ENCODE measurements around the gene TP53I11.
A peak's percentile ranks its signal among the peaks of the same experiment; 100 is the strongest.

Gene TP53I11

GRCh38 chr11:44950625-44951476, at the start of gene TP53I11:
TSS of gene TP53I11 (minus strand) at chr11:44950883. CDS start at chr11:44938335, 12,548 bp downstream.
- DNase-seq (ENCODE audit: low spot score in 2 of 2), result peak; percentile 85 to 87
- Mint-ChIP-seq H3K9me3 (no peaks in the 10 kb centered on the region), H3K27ac (peak within 1 kb of the TSS; percentile 65), H3K36me3 (no peaks in the 10 kb centered on the region), H3K4me1 (peaks cover 56% of the 10 kb centered on the region), H3K4me3 (peak within 1 kb of the TSS; percentile 78)
- peak; percentile 85 for ATAC-seq

DNA sequence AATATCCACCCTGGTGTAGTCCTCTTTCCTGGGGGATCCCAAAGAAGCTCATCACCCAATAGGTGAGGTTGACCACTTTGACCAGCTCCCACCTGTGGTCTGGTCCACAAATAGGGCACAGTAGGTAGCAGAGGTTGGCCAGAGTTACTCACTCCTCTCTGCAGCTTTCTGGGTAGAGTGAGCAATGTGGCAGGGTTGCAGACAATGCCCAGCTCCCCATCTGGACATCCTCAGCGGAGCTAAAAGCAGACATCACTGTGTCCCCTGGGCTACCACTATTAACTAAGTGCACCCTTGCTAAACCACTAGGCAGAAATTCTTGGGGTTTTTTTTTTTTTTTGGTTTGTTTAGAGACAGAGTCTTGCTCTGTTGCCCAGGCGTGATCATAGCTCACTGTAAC, 48.4 kb upstream of the TP53I11 start:
- Mint-ChIP-seq H3K27ac (no peak overlapping the region), H3K4me1 (peaks cover 8% of the 10 kb centered on the region)
- ATAC-seq, result no peak

GRCh38 chr11:44998051-44998450, 47.4 kb upstream of the TP53I11 start:
- no peak for DNase-seq (ENCODE audit: low spot score in 2 of 2)
- ATAC-seq, result no peak
- Mint-ChIP-seq H3K4me3 (no peak overlapping the region), H3K27ac (no peak overlapping the region), H3K9me3 (no peaks in the 10 kb centered on the region), H3K4me1 (peaks cover 9% of the 10 kb centered on the region), H3K36me3 (no peaks in the 10 kb centered on the region)

More for the DNA sequence above, 48.4 kb upstream of the TP53I11 start:
- H3K4me3 Mint-ChIP-seq, result no peak overlapping the region
- no peaks in the 10 kb centered on the region for H3K9me3 Mint-ChIP-seq
- no peak for DNase-seq (ENCODE audit: low spot score in 2 of 2)
- H3K36me3 Mint-ChIP-seq, result no peaks in the 10 kb centered on the region

- H3K4me1 Mint-ChIP-seq, result peaks cover 14% of the 10 kb centered on the region
- H3K4me3 Mint-ChIP-seq, result no peak overlapping the region
- no peaks in the 10 kb centered on the region for H3K36me3 Mint-ChIP-seq
- H3K27ac Mint-ChIP-seq, result no peak overlapping the region
- no peaks in the 10 kb centered on the region for H3K9me3 Mint-ChIP-seq
- ATAC-seq (no peak), DNase-seq (ENCODE audit: low spot score in 2 of 2) (no peak)
Observed at GRCh38 chr11:44997566-44997965, 46.9 kb upstream of the TP53I11 start.

- no peaks in the 10 kb centered on the region for H3K9me3 Mint-ChIP-seq
- DNase-seq (ENCODE audit: low spot score in 2 of 2) (no peak), ATAC-seq (no peak)
- H3K36me3 Mint-ChIP-seq, result no peaks in the 10 kb centered on the region
- H3K4me1 Mint-ChIP-seq, result peaks cover 9% of the 10 kb centered on the region
- no peak overlapping the region for H3K27ac Mint-ChIP-seq
- H3K4me3 Mint-ChIP-seq, result no peak overlapping the region
Observed at GRCh38 chr11:44994753-44995152, 44.1 kb upstream of the TP53I11 start.

DNA sequence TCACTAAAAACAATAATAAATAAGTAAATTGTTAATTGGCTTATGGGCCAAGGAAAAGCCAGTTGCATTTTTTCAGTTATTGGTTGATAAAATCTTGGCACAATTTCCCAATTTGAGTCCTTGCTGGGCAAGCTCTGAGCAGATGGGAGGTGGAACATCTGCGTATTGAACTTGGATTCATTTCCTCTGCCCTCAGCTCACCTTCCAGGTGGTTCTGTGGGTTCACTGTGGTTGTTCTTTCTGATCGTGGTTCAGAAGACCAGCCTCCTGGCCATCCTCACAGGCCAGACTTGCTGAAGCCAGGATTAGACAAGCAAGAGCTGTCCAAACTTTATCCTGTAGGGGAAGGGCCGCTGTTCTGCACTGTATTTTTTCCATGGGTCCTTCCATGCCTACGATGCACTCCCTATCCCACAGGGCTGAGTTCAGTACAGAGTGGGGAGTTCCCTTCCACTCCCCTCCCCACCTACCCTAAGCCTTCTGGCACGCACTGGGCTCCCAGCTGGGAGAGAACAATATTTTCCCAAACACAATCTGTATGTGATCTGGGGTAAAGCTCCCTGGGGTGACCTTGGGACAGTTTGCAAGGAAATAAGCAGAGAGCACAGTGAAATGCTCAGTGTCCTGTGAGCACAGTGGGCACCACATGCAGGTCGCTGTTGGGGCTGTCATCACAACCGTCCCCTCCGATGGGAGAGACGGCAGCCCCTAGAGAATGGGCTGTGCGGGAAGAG, 43.5 kb upstream of the TP53I11 start:
- ATAC-seq (no peak), DNase-seq (ENCODE audit: low spot score in 2 of 2) (no peak)
- peaks cover 9% of the 10 kb centered on the region for H3K4me1 Mint-ChIP-seq
- H3K36me3 Mint-ChIP-seq, result no peaks in the 10 kb centered on the region
- H3K9me3 Mint-ChIP-seq, result no peaks in the 10 kb centered on the region
- no peak overlapping the region for H3K4me3 Mint-ChIP-seq
- H3K27ac Mint-ChIP-seq, result peak overlapping the region; percentile 40

DNA sequence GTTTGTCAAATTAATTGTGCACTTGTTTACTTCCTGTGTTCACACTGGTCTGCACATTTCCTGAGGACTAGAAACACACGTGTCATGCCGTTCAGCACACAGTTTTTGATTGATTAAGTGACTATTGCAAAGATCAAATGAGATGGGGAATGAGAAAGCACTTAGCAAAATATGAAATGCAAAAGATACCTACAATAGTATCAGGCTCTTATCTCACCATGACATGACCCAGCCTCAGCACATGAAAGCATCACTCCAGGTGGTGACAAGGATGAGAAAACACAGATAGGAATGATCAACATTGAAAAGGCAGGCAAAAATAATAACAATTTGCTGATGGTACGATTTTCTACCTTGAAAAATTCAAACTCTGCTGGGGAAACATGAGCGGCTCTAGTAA, 42.1 kb upstream of the TP53I11 start:
- Mint-ChIP-seq H3K36me3 (no peaks in the 10 kb centered on the region), H3K9me3 (no peaks in the 10 kb centered on the region)

DNA sequence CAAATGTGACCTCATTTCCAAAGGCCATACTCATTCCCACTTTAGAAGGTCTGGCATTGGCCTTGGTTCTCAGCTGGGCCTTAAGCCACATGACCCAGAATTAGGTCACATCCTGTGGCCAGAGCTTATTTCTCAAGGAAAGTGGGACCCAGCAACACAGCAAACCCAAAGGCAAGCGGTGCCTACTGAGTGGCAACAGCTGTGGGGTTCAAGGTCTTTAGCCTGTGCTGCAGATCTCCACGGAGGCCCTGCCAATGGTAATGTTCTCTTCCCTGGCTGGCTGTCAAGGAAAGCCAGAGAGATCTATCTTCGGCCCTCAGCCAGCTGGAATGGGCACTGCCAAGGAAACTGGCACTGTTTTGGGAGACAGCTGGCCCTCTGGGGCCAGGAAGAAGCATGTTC, 41.5 kb upstream of the TP53I11 start:
- Mint-ChIP-seq H3K36me3 (no peaks in the 10 kb centered on the region), H3K4me3 (no peak overlapping the region), H3K27ac (no peak overlapping the region), H3K4me1 (peaks cover 15% of the 10 kb centered on the region), H3K9me3 (no peaks in the 10 kb centered on the region)
- DNase-seq (ENCODE audit: low spot score in 2 of 2) (no peak), ATAC-seq (no peak)

More for the DNA sequence above, 42.1 kb upstream of the TP53I11 start:
- no peak overlapping the region for H3K27ac Mint-ChIP-seq
- H3K4me1 Mint-ChIP-seq, result peaks cover 9% of the 10 kb centered on the region
- DNase-seq (ENCODE audit: low spot score in 2 of 2), result no peak
- no peak overlapping the region for H3K4me3 Mint-ChIP-seq
- no peak for ATAC-seq

- no peaks in the 10 kb centered on the region for H3K9me3 Mint-ChIP-seq
- H3K4me1 Mint-ChIP-seq, result peaks cover 19% of the 10 kb centered on the region
- DNase-seq (ENCODE audit: low spot score in 2 of 2) (no peak), ATAC-seq (no peak)
- H3K4me3 Mint-ChIP-seq, result no peak overlapping the region
- peak overlapping the region; percentile 7 for H3K27ac Mint-ChIP-seq
- no peaks in the 10 kb centered on the region for H3K36me3 Mint-ChIP-seq
Observed at GRCh38 chr11:44990665-44991064, 40.0 kb upstream of the TP53I11 start.

GRCh38 chr11:44989831-44990566, 39.3 kb upstream of the TP53I11 start:
- peaks cover 19% of the 10 kb centered on the region for H3K4me1 Mint-ChIP-seq
- ATAC-seq (no peak), DNase-seq (ENCODE audit: low spot score in 2 of 2) (no peak)
- H3K9me3 Mint-ChIP-seq, result no peaks in the 10 kb centered on the region
- H3K36me3 Mint-ChIP-seq, result no peaks in the 10 kb centered on the region
- peak overlapping the region; percentile 7 for H3K27ac Mint-ChIP-seq
- no peak overlapping the region for H3K4me3 Mint-ChIP-seq

GRCh38 chr11:44988981-44989635, 38.4 kb upstream of the TP53I11 start:
- H3K27ac Mint-ChIP-seq, result no peak overlapping the region
- no peaks in the 10 kb centered on the region for H3K9me3 Mint-ChIP-seq
- no peaks in the 10 kb centered on the region for H3K36me3 Mint-ChIP-seq
- no peak for ATAC-seq
- no peak overlapping the region for H3K4me3 Mint-ChIP-seq
- DNase-seq (ENCODE audit: low spot score in 2 of 2), result no peak
- H3K4me1 Mint-ChIP-seq, result peaks cover 19% of the 10 kb centered on the region

DNA sequence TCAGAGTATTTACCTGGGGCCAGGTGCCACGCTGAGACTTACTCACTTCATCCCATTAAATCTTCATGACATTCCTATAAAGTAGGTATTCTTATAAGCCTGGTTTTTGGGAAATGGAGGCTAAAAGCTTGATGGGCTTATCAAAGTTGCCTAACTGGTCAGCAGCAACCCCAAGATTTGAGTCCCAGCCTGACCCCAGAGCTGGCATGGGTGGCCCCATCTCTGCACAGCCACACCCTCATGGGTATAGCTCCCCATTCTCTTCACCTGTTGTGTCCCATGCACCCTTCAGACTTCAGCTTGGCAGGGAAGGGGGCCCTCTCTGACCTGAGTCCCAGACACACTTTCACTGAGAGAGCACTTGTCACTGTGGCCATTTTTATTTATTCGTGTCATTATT, 37.4 kb upstream of the TP53I11 start:
- ATAC-seq, result no peak
- H3K4me1 Mint-ChIP-seq, result peaks cover 27% of the 10 kb centered on the region
- no peaks in the 10 kb centered on the region for H3K9me3 Mint-ChIP-seq
- H3K4me3 Mint-ChIP-seq, result no peak overlapping the region
- H3K36me3 Mint-ChIP-seq, result no peaks in the 10 kb centered on the region
- no peak for DNase-seq (ENCODE audit: low spot score in 2 of 2)
- no peak overlapping the region for H3K27ac Mint-ChIP-seq

DNA sequence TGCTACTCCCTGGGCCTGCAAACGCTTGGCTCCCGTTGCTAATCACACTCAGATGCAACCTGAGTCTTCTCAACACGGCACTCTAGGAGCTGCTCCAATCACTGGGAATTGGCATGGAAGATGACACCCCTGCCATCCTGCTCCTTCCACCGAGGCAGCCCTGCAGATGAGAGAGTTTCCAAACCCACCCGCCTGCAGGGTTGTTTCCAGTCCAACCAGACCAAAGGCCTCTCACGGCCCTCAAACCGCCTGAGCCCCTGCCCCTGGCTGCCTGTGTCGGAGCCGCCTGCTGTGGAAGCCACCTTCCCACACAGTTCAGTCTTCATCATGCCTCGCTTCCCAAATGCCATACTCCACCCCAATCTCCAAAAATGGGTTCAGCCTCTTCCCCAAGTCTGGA, 36.8 kb upstream of the TP53I11 start:
- peaks cover 27% of the 10 kb centered on the region for H3K4me1 Mint-ChIP-seq
- no peaks in the 10 kb centered on the region for H3K36me3 Mint-ChIP-seq
- no peak overlapping the region for H3K4me3 Mint-ChIP-seq
- H3K27ac Mint-ChIP-seq, result no peak overlapping the region
- H3K9me3 Mint-ChIP-seq, result no peaks in the 10 kb centered on the region
- DNase-seq (ENCODE audit: low spot score in 2 of 2) (no peak), ATAC-seq (no peak)

GRCh38 chr11:44986315-44986714, 35.6 kb upstream of the TP53I11 start:
- H3K27ac Mint-ChIP-seq, result peak overlapping the region; percentile 30
- peaks cover 24% of the 10 kb centered on the region for H3K4me1 Mint-ChIP-seq
- H3K36me3 Mint-ChIP-seq, result no peaks in the 10 kb centered on the region
- ATAC-seq, result no peak
- no peak overlapping the region for H3K4me3 Mint-ChIP-seq
- no peak for DNase-seq (ENCODE audit: low spot score in 2 of 2)
- H3K9me3 Mint-ChIP-seq, result no peaks in the 10 kb centered on the region

- H3K36me3 Mint-ChIP-seq, result no peaks in the 10 kb centered on the region
- H3K27ac Mint-ChIP-seq, result no peak overlapping the region
- no peak for DNase-seq (ENCODE audit: low spot score in 2 of 2)
- H3K4me1 Mint-ChIP-seq, result peaks cover 24% of the 10 kb centered on the region
- H3K9me3 Mint-ChIP-seq, result no peaks in the 10 kb centered on the region
- no peak for ATAC-seq
- H3K4me3 Mint-ChIP-seq, result no peak overlapping the region
Observed at GRCh38 chr11:44985721-44986120, 35.0 kb upstream of the TP53I11 start.
